GM12872 (cell line): ENCODE data around the gene GNG10.

Experiments
- TF ChIP-seq, protein P1 (sequence below): IDR thresholded peaks from 3 replicates; pipeline ENCODE4 v1.5.1; 2011; ENCODE audit warnings: low read depth, mild to moderate bottlenecking, low read length, moderate library complexity; ENCODE audit not compliant: insufficient read depth

GNG10 gene

DNA sequence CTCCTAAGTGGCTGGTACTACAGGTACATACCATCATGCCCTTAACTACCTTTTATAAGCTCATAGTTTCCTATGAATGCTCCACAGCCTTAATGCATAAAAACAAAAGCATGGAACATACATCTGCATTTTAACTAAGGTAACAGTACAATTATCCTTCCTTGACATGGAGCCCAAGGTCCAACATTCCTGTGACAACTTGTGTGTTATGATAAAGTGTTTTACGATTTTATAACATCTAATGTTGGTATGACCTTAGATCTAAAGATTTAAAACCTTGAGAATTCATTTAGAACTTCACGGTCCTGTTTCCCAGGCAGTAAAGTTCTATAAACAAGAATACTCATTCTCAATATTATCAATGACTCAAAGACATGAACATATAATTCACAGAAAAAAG is 43.1 kb downstream of the GNG10 start:
- TF ChIP-seq, protein P1, sequence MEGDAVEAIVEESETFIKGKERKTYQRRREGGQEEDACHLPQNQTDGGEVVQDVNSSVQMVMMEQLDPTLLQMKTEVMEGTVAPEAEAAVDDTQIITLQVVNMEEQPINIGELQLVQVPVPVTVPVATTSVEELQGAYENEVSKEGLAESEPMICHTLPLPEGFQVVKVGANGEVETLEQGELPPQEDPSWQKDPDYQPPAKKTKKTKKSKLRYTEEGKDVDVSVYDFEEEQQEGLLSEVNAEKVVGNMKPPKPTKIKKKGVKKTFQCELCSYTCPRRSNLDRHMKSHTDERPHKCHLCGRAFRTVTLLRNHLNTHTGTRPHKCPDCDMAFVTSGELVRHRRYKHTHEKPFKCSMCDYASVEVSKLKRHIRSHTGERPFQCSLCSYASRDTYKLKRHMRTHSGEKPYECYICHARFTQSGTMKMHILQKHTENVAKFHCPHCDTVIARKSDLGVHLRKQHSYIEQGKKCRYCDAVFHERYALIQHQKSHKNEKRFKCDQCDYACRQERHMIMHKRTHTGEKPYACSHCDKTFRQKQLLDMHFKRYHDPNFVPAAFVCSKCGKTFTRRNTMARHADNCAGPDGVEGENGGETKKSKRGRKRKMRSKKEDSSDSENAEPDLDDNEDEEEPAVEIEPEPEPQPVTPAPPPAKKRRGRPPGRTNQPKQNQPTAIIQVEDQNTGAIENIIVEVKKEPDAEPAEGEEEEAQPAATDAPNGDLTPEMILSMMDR, result no peak

DNA sequence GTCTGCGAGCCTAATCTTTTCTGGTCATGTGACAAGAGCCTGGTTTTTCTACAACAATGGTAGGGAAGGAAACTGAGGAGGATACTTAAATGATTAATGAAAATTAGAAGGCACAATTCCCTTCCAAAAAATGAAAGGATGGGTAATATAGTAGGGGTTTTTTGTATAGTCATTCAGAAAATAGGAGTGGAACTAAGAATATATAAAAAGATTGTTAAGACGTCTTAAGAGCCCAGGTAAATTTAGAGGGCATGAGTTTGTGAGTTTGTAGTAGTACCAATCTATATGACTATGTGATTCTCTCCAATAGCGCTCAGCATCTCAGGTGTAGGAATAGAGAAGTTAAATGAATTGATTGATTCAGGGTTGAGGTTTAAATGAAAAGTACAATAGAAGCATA is 50.1 kb downstream of the GNG10 start:
- TF ChIP-seq, protein P1, result no peak

DNA sequence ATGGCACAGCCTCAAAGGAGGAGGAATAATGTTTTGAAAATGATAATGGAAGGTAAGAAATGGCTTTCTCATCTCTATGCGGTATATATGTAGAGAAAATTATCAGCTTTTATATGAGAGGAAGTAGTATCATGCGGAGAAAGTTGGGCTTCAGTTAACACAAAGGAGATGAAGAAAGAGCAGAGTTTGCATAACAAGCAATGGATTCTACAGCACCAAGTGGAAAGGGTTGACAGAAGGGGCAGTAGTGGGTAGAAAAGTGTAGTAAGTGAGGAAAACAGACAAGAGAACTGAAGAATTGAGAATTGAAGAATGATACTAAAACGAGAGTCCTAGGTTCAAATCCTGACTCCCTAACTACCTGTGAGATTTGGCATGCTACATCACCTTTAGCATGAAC is 51.0 kb downstream of the GNG10 start:
- TF ChIP-seq, protein P1, result no peak

DNA sequence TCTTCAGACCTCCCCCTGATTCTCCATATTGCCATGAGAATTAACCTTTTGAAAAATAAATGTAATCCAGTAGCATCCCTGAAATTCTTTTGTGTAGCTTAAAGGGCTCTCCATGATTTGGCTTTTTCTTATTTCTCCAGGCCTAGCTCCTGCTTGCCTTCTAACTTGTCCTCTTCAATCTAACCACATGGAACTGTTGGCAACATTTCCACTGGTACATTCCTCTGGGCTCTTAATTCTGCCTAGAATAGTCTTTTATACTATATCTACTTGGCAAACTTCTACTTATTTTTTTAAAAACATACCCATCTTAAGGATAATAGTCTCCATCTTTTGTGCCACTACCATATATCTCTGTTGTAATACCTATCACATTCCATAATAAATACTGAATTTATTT is 54.1 kb downstream of the GNG10 start:
- TF ChIP-seq, protein P1, result no peak

DNA sequence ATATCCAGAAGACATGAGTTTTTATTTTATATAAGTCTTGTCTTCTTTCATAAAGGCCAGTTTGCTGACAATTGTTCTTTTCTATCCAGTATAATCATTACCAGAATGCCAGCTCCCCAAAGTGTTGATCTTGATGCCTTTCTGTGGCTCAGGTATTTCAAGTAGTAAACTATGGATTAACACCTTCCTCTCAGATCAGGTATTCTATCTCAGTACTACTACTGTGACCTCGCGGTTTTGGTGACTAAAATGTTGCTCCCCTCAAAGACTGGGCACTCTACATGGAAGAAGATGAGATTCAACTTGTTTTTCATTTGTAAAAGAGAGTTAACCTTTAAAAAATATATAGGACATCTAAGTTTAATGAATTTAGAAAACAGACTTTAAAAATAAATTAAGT is 58.1 kb downstream of the GNG10 start:
- TF ChIP-seq, protein P1, result no peak
